ENCODE results near the gene ETV3L.

- no peak for TF ChIP-seq TAF1 (IDR thresholded peaks at IDR 0.05; ENCODE audit: borderline replicate concordance, insufficient read depth, low read length)
- TF ChIP-seq POLR2AphosphoS5 (IDR thresholded peaks at IDR 0.05; ENCODE audit: low read depth, low read length) = no peak
- TF ChIP-seq FOXP2 (optimal IDR thresholded peaks at IDR 0.05; ENCODE audit: borderline replicate concordance, extremely low read depth, extremely low read length, insufficient read depth) = no peak
- TF ChIP-seq, protein P1, sequence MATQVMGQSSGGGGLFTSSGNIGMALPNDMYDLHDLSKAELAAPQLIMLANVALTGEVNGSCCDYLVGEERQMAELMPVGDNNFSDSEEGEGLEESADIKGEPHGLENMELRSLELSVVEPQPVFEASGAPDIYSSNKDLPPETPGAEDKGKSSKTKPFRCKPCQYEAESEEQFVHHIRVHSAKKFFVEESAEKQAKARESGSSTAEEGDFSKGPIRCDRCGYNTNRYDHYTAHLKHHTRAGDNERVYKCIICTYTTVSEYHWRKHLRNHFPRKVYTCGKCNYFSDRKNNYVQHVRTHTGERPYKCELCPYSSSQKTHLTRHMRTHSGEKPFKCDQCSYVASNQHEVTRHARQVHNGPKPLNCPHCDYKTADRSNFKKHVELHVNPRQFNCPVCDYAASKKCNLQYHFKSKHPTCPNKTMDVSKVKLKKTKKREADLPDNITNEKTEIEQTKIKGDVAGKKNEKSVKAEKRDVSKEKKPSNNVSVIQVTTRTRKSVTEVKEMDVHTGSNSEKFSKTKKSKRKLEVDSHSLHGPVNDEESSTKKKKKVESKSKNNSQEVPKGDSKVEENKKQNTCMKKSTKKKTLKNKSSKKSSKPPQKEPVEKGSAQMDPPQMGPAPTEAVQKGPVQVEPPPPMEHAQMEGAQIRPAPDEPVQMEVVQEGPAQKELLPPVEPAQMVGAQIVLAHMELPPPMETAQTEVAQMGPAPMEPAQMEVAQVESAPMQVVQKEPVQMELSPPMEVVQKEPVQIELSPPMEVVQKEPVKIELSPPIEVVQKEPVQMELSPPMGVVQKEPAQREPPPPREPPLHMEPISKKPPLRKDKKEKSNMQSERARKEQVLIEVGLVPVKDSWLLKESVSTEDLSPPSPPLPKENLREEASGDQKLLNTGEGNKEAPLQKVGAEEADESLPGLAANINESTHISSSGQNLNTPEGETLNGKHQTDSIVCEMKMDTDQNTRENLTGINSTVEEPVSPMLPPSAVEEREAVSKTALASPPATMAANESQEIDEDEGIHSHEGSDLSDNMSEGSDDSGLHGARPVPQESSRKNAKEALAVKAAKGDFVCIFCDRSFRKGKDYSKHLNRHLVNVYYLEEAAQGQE (IDR thresholded peaks at IDR 0.05; ENCODE audit: insufficient read depth in 1 of 2, low read depth in 2 of 2, low read length in 2 of 2) = no peak
These were observed 19.8 kb upstream of the ETV3L start for GRCh38 chr1:157119448-157119847.

All from PFSK-1 (cell line).